NCI-H2227 (cell line): ENCODE results near the gene NAT16.
"Not testable (repeated sequence)": the region's sequence is repeated elsewhere in the genome, so short reads cannot be mapped to it uniquely, and the experiment has no call there.

Experiments
- DNase-seq: peaks from one replicate; lab custom pipeline; 2025; ENCODE audit not compliant: unreplicated experiment; lab: John Stamatoyannopoulos, UW

Gene NAT16

DNA sequence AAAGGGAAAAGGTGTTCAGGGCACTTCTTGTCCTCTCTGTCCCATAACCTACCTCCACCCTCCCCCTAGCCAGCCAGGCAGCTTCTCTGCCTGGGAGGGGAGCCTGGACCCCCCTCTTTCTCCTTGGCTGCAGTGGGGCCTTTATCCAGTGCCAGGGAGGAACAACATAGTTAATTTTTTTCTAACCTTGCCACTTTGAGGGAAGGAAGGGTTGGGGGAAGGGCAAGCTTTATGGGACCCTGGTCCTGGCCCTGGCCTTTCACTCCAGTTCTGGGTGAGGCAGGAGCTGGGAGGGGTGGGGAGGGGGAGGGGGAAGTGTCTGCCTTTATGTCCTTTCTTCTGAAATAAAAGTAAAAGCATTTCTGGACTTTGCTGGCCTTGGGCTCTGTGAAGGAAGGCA lies 19.2 kb downstream of the NAT16 start:
- no peak for DNase-seq

DNA sequence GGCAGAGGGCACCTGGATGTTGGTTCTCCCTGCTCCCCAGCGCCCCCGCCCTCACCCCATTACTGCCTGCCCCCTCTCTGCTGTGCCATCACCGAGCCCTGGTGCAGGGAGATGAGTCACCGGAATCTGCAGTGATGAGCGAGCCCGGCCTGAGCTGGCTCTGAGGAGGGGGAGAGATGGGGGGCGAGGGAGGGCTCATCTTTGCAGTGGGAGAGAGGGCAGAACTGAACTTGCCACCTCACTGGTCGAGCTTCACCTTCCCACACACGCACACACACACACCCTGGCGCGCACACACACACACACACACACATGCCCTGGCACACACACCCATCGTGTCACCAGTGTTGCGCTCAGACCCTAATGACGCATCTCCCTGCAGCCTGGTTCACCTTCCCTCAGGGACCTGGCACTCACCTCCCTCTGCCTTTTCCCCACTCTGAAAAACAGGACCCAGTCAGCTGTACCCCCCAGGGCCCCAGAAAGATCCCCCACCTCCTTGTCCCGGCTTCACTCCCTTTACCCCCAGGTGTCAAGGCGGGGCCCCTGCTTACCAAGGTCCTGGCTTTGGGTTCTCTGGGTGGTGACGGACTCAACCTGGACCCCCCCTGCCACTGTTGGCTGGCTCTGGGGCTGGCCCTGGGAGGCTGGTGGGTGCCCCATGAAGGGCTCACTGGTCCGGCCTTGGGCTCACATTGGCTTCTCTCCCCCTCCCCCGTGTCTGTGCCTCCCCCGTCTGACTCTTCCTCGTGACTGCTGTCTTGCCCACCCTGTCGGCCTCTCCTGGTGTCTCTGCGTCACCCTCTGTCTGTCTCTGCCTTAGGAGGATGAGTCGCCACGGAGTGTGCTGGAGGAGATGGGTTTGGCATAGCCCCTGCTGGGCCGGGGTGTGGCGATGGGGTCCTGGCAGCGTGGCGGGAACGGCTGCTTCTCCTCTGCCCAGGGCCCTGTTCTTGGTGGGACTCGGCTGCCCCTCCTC lies 20.1 kb downstream of the NAT16 start:
- peak; percentile 61 for DNase-seq

- no peak for DNase-seq
Observed at GRCh38 chr7:101156866-101157589, 23.1 kb downstream of the NAT16 start.

GRCh38 chr7:101156277-101156676 lies 23.8 kb downstream of the NAT16 start:
- no peak for DNase-seq

DNA sequence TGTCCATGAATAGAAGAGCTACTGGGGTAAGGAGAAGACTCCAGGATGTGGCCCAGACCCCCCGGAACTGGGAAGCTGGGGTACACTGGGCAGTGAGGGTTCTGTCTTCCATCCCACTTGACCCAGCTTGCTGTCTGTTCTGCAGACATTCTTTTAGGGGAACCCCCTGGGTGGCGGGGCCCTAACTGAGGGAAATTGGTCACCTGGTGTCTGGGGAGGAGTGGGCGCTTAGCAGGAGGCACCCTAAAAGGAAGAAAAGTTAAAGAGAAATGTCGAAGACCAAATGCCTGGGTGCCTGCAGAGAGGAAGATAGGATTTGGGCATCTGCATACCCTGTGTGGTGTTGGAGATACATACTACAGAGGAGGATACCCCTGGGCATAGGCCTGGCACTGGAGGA lies 24.8 kb downstream of the NAT16 start:
- no peak for DNase-seq

GRCh38 chr7:101154693-101155102 lies 25.4 kb downstream of the NAT16 start:
- peak; percentile 69 for DNase-seq

GRCh38 chr7:101153969-101154692 lies 26.0 kb downstream of the NAT16 start, which contains the start of gene AP1S1:
Gene AP1S1 (plus strand): TSS chr7:101154476. CDS start chr7:101154515, 39 bp downstream.
- DNase-seq = peak; percentile 100

DNA sequence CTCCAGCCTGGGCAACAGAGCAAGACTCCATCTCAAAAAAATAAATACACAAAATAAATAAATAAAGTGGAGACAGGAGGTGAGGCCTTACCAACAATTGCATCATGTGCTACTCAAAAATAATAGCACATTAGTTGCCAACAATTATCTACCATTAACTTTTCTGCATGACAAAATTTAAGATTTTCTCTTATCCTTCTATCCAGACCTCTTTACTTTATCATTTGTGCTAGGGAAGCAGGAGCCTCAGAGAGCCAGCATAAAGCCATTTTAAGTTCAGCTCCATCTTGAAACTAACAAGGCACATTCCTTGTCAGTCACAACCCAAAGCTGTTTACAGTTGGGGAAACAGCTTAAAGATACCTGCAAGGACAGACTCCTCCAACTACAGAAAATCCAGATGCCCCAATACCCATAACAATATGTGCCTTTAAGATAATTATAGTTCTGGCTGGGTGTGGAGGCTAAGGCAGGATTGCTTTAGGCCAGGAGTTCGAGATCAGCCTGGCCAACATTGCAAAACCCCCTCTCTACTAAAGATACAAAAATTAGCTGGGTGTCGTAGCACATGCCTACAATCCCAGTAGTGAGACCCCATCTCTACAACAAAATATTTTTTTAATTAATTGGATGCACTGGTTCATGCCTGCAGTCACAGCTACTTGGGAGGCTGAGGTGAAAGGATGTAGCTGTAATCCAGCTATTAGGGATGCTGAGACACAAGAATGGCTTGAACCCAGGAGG lies 28.0 kb downstream of the NAT16 start:
- no peak for DNase-seq

- DNase-seq = no peak
Observed at GRCh38 chr7:101140746-101141382, 39.2 kb downstream of the NAT16 start.

- DNase-seq = no peak
Observed at GRCh38 chr7:101140339-101140699, 39.8 kb downstream of the NAT16 start.

- peak; percentile 84 for DNase-seq
Observed at GRCh38 chr7:101138213-101138870, 41.8 kb downstream of the NAT16 start.

GRCh38 chr7:101137651-101138212 lies 42.4 kb downstream of the NAT16 start:
- DNase-seq = no peak

DNA sequence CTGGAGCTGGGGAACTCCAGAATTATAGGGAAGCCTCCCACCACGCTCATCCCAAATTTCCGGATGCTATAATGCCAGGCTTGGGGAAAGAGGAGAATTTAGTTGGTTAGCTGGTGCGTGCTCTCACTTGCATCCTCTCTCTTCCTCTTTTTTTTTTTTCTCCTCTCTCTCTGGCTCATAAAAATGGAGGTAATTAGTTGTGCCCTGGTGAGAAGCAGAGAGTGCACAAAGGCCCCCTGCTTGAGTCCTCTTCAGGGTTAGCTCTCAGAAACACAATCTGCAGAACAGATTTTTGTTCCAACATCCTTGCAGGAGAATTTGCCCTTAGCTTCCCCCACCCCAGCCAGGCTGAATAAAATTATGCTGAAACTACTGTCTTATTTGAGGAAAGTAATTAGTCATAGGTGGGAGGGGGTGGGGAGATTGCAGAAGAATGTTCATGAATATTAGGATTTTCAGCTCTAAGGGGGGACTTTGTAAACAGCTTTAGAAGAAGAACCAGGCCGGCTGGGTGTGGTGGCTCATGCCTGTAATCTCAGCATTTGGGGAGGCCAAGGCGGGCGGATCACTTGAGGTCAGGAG lies 45.6 kb downstream of the NAT16 start:
- peak; percentile 74 for DNase-seq

- DNase-seq = peak; percentile 59
Observed at GRCh38 chr7:101133621-101134398, 46.3 kb downstream of the NAT16 start.

GRCh38 chr7:101132626-101133600 lies 47.2 kb downstream of the NAT16 start:
- DNase-seq = not testable (repeated sequence)

- DNase-seq = no peak
Observed at GRCh38 chr7:101129603-101130117, 50.4 kb downstream of the NAT16 start.
